AG04450 (cell line): ENCODE results near the gene SKAP1. TPM values are rescaled to one million over a fixed set of nuclear protein-coding genes. Genes with fewer than 3 reads are reported as not detected.
"Not testable (repeated sequence)": the region's sequence is repeated elsewhere in the genome, so short reads cannot be mapped to it uniquely, and the experiment has no call there.

Experiments
- CTCF ChIA-PET: fragments of 300-600, 350-600 bp; formaldehyde crosslinking; extraction: SDS; loops from one replicate; lab custom pipeline; 2022; ENCODE audit warnings: antibody characterized with exemption, inconsistent platforms; lab: Charles Lee
- POLR2A ChIA-PET: fragments of 350-600 bp; formaldehyde crosslinking; extraction: SDS; loops from one replicate; lab custom pipeline; 2021; ENCODE audit warnings: antibody characterized with exemption, inconsistent platforms; lab: Yijun Ruan, JAX
- DNase-seq: peaks from one replicate; pipeline ENCODE4 v3.0.0-alpha.2; 2011; ENCODE audit warnings: low read depth, low spot score
- H3K27ac ChIP-seq: one replicate; pipeline ENCODE4 v1.5.1; 2012; ENCODE audit warnings: low read depth, low read length, control low read depth
- H3K27me3 ChIP-seq: one replicate; pipeline ENCODE4 v1.6.0; 2012; ENCODE audit warnings: low read length; ENCODE audit not compliant: control insufficient read depth, insufficient read depth
- H3K4me3 ChIP-seq: 2 replicates; pipeline ENCODE4 v1.5.1; 2011; ENCODE audit warnings: mild to moderate bottlenecking, low read depth, low read length, control low read depth
- H3K9me3 ChIP-seq: 2 replicates; pipeline ENCODE4 v1.5.1; 2012; ENCODE audit warnings: low read length; ENCODE audit not compliant: control insufficient read depth, insufficient read depth
- CTCF ChIP-seq: IDR thresholded peaks from 2 replicates; pipeline ENCODE4 v1.5.1; 2011; ENCODE audit warnings: low read depth, low read length, control low read depth, inconsistent platforms
- polyA plus RNA-seq: library from polyadenylated mRNA; depleted of rRNA; stranded (reverse); fragments of >200 nt; gene quantifications from 2 replicates; pipeline ENCODE4 v1.2.3, GENCODE V29; 2011

SKAP1 gene
- polyA plus RNA-seq, 1 experiment, result not detected

GRCh38 chr17:48426019-48426665 is 3.9 kb downstream of the SKAP1 start:
- POLR2A ChIA-PET, result no interaction called here
- H3K4me3 ChIP-seq, result no peak overlapping the region
- CTCF ChIA-PET, result no interaction called here
- no peaks in the 10 kb centered on the region; the same call in 1 of the 2 replicates for H3K9me3 ChIP-seq
- H3K27ac ChIP-seq, result no peak overlapping the region
- DNase-seq, result no peak
- TF ChIP-seq CTCF, result no peak
- peaks cover 22% of the 10 kb centered on the region for H3K27me3 ChIP-seq

GRCh38 chr17:48422060-48422459 is 8.0 kb downstream of the SKAP1 start:
- DNase-seq, H3K9me3 ChIP-seq, H3K27ac ChIP-seq, CTCF ChIA-PET, H3K4me3 ChIP-seq: not testable (repeated sequence)
- peaks cover 14% of the 10 kb centered on the region for H3K27me3 ChIP-seq
- POLR2A ChIA-PET, result interaction anchor here (1.2 kb wide), 1 partner anchor 124 kb away, joined by 11 read pairs; no protein-coding TSS in a partner anchor

- no peak for DNase-seq
- no peak overlapping the region for H3K4me3 ChIP-seq
- no peak overlapping the region for H3K27ac ChIP-seq
- CTCF ChIA-PET, result no interaction called here
- no peaks in the 10 kb centered on the region for H3K9me3 ChIP-seq
- peaks cover 20% of the 10 kb centered on the region for H3K27me3 ChIP-seq
- POLR2A ChIA-PET, result no interaction called here
- TF ChIP-seq CTCF, result no peak
Measured at GRCh38 chr17:48420823-48421222, 9.2 kb downstream of the SKAP1 start.

GRCh38 chr17:48416971-48417370 is 13.0 kb downstream of the SKAP1 start:
- Histone ChIP-seq H3K27ac (no peak overlapping the region), H3K9me3 (no peaks in the 10 kb centered on the region), H3K4me3 (no peak overlapping the region), H3K27me3 (peaks cover 41% of the 10 kb centered on the region)
- no peak for TF ChIP-seq CTCF
- no peak for DNase-seq
- CTCF ChIA-PET, result no interaction called here
- POLR2A ChIA-PET, result no interaction called here

- H3K9me3 ChIP-seq, result no peaks in the 10 kb centered on the region
- CTCF ChIA-PET, result interaction anchor here (1.5 kb wide), 1 partner anchor 62 kb away, joined by 3 read pairs; no protein-coding TSS in a partner anchor
- DNase-seq, result no peak
- POLR2A ChIA-PET, result no interaction called here
- H3K27ac ChIP-seq, result no peak overlapping the region
- no peak overlapping the region for H3K4me3 ChIP-seq
- TF ChIP-seq CTCF, result no peak
- peaks cover 45% of the 10 kb centered on the region for H3K27me3 ChIP-seq
Measured at GRCh38 chr17:48413613-48414405, 16.2 kb downstream of the SKAP1 start.
